ENCODE results near the gene TSPAN4.

TSPAN4 gene

GRCh38 chr11:855330-855674, 12.7 kb downstream of the TSPAN4 start:
- peak overlapping the region; percentile 38 for H3K27ac ChIP-seq
- H3K27me3 ChIP-seq (ENCODE audit: insufficient read depth, low read depth, severe bottlenecking): no peaks in the 10 kb centered on the region
- H3K9me3 ChIP-seq (ENCODE audit: severe bottlenecking): no peaks in the 10 kb centered on the region
- TF ChIP-seq CTCF (IDR thresholded peaks at IDR 0.05; ENCODE audit: low read depth, low read length): no peak
- no peak overlapping the region for H3K4me3 ChIP-seq (ENCODE audit: low read depth, low read length)
- H3K36me3 ChIP-seq: no peaks in the 10 kb centered on the region
- DNase-seq: no peak

GRCh38 chr11:855796-856195, 13.1 kb downstream of the TSPAN4 start:
- Histone ChIP-seq H3K4me3 (ENCODE audit: low read depth, low read length) (no peak overlapping the region), H3K27me3 (ENCODE audit: insufficient read depth, low read depth, severe bottlenecking) (no peaks in the 10 kb centered on the region), H3K27ac (peak overlapping the region; percentile 10), H3K36me3 (no peaks in the 10 kb centered on the region), H3K9me3 (ENCODE audit: severe bottlenecking) (no peaks in the 10 kb centered on the region)
- no peak for DNase-seq
- no peak for TF ChIP-seq CTCF (IDR thresholded peaks at IDR 0.05; ENCODE audit: low read depth, low read length)

GRCh38 chr11:856397-856796, 13.7 kb downstream of the TSPAN4 start:
- peak overlapping the region; percentile 10 for H3K27ac ChIP-seq

GRCh38 chr11:858053-858761, 15.6 kb downstream of the TSPAN4 start:
- no peaks in the 10 kb centered on the region for H3K27me3 ChIP-seq (ENCODE audit: insufficient read depth, low read depth, severe bottlenecking)
- H3K4me3 ChIP-seq (ENCODE audit: low read depth, low read length): no peak overlapping the region
- TF ChIP-seq CTCF (IDR thresholded peaks at IDR 0.05; ENCODE audit: low read depth, low read length): no peak
- H3K27ac ChIP-seq: no peak overlapping the region
- H3K36me3 ChIP-seq: 0 out of 2 replicates have a peak, but pooled peaks cover under 1% of the 10 kb centered on the region
- no peaks in the 10 kb centered on the region for H3K9me3 ChIP-seq (ENCODE audit: severe bottlenecking)
- no peak for DNase-seq

More at GRCh38 chr11:856397-856796, 13.7 kb downstream of the TSPAN4 start:
- TF ChIP-seq CTCF (IDR thresholded peaks at IDR 0.05; ENCODE audit: low read depth, low read length): no peak
- no peak for DNase-seq
- no peaks in the 10 kb centered on the region for H3K36me3 ChIP-seq
- no peaks in the 10 kb centered on the region for H3K27me3 ChIP-seq (ENCODE audit: insufficient read depth, low read depth, severe bottlenecking)
- no peak overlapping the region for H3K4me3 ChIP-seq (ENCODE audit: low read depth, low read length)
- no peaks in the 10 kb centered on the region for H3K9me3 ChIP-seq (ENCODE audit: severe bottlenecking)

- Histone ChIP-seq H3K36me3 (peaks cover 3% of the 10 kb centered on the region; the same call in 1 of the 2 replicates), H3K27me3 (ENCODE audit: insufficient read depth, low read depth, severe bottlenecking) (no peaks in the 10 kb centered on the region), H3K4me3 (ENCODE audit: low read depth, low read length) (no peak overlapping the region), H3K27ac (no peak overlapping the region), H3K9me3 (ENCODE audit: severe bottlenecking) (no peaks in the 10 kb centered on the region)
- no peak for TF ChIP-seq CTCF (IDR thresholded peaks at IDR 0.05; ENCODE audit: low read depth, low read length)
- no peak for DNase-seq
Measured at GRCh38 chr11:858762-859339, 16.2 kb downstream of the TSPAN4 start.

All from WERI-Rb-1 (cell line).